HG03108 (cell line): ENCODE results near the gene FGR.
A peak's percentile ranks its signal among the peaks of the same experiment; 100 is the strongest.

ENCODE experiments used
- ATAC-seq: cut with Tn5 transposase; IDR thresholded peaks from one replicate; pipeline ENCODE4 v1.9.1; 2021; ENCODE audit warnings: moderate library complexity; ENCODE audit not compliant: unreplicated experiment

Gene FGR

DNA sequence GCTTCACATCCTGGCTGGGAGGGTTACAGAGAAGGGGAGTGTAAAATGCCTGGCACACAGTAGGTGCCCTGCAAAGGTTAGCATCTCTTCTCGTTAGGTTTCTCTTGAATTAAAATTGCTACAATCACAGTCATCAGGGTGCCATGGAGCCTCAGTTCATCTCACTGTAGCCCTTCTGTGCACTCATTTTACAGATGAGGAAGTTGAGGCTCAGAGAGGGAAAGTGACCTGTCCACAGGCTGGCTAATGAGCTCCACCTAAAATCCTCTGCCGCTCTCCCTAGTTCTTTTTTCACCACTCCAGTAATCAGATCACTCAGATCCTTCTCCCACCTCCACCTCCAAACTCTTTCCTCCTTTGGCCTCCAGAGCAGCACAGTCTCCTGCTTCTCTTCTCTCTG lies 17.6 kb downstream of the FGR start:
- no peak for ATAC-seq

DNA sequence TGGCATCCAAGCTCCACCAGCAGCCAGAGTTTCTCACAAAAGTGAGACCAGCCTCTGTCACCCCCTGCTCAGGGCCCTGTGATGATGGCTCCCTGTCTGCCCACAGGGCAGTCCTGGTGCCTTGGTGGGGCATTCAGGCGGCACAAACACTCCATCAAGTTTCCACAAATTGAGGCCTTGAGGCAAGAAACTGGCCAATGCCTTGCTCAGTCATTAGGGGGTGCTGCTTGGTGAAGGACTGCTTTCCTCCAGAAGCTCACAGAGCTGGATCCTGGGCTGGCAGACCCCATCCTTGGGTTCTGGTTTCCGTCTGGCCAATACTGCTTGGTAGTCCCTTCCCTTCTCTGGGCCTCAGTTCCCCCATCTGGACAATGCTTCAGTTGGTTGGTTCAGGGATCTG lies 18.5 kb downstream of the FGR start:
- ATAC-seq, result no peak

DNA sequence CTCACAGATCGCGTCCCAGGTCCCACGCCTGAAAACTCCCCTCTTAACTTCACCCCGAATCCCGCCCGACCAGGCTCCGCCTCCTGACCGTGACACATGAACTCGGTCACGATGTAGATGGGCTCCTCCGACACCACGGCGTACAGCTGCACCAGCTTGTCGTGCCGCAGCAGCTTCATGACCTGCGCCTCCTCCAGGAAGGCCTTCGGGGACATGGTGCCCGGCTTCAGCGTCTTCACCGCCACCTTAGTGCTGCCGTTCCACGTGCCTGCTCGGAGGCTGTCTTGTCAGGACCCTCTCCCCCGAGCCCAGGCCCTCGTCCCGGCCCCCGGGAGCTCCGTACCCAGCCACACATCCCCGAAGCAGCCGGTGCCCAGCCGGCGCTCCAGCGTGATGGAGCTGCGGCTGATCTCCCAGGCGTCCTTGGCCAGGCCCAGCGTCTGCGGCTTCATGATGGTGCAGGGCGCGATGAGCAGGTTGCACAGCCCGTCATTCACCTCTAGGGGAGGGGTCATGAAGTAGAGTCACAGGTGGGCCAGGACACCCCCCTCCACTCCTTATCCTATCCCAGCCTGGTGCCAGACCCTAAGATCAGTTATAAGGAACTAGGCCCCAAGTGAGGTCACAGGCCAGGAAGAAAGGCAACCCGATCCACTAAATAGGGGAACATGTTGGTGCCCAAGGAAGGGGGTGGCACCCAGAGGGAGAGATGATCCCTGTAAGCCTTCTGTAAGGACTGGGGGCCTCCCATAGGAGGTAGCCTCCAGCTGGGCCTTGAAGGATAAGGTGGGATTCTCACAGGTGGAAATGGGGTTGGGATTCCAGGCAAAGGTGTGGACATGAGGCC lies 19.4 kb downstream of the FGR start:
- no peak for ATAC-seq

DNA sequence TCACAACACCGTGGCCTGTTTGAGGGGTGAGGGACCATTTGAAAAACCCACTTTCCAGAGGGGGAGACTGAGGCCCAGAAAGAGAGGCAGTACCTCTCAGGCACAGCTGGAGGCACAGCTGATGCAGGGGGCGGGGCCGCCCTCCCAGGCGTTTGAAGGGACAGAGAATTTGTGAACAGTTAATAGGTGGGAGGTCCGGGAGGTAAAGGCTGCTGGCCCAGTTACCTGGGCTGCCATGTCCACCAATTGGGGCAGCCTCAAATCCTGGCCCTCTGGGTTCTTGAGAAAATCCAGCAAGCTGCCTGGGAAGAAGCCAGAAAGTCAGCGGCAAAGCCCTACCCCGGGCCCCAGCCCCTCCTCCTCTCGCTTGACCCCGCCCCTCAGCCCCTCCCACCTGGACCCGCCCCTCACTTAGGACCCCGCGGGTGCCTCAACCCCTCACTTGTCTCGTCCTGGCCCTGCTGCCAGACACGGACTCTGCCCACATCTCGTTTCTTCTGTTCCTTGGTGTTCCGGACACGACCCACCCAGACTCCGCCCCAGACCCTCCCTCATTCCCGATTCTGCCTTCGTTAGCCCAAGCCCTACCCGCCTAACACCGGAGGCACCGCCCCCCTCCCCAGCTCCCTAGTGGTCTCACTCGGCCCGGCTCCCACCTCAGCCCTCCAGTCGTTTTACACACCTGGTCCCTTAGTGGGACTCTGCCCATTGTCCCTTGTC lies 20.2 kb downstream of the FGR start:
- no peak for ATAC-seq

DNA sequence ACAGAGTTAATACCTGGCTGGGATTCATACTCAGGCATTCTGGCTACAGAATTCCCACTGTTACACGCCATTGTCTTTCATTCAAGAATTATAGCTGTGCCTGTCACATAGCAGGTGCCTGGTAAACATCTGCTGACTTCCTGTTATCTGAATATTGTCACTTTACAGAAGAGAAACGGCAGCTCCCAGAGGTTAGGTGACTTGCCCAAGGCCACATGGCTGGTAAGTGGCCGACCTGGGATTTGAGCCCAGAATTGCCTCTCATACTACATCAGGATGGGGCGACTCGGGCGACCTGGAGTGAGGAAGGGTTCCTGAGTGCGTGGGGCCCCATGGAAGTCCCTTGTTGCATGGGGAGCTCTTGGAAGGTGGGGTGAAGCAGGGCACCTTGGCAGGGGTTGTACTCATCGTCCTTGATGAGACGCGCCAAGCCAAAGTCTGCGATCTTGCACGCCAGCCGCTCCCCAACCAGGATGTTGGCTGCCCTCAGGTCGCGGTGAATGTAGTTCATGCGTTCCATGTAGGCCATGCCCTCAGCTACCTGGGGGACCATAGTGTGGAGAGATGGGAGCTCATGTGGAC lies 20.9 kb downstream of the FGR start:
- ATAC-seq, result no peak

DNA sequence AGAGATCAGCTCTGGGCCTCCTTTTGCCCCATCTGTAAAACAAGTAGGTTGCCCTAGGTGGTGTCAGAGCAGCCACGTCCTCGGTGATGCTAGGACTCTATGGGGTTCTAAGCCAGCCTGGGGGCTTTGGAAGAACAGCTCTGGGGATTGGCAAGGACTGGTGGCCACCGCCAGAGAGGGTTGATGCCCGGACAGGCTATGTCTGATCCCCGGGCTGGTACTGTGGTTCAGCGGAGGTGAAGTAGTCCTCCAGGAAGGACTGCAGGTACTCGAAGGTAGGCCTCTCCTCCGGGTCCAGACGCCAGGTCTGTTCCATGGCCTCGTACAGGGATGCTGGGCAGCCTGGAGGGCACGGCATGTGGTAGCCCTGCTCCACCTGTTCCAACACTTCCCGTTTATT lies 22.3 kb downstream of the FGR start:
- ATAC-seq, result no peak

DNA sequence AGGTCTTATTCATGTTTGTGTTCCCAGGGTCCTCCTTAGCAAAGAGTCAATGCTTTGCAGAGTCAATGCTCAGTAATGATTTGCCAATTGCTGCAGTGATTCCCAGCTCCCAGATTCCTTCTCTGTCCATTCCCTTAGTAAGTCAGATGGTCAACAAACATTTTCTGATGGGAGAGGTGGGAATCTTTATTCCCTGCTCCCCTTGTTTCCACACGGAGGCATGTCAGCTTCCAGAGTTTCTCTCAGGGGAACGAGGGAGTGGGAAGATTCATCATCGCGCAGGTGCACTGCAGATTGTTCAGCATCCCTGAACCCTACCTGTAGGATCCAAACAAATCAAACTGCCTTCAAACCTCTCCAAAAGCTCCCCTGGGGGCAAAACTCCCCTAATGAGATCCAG lies 23.5 kb downstream of the FGR start:
- ATAC-seq, result no peak

DNA sequence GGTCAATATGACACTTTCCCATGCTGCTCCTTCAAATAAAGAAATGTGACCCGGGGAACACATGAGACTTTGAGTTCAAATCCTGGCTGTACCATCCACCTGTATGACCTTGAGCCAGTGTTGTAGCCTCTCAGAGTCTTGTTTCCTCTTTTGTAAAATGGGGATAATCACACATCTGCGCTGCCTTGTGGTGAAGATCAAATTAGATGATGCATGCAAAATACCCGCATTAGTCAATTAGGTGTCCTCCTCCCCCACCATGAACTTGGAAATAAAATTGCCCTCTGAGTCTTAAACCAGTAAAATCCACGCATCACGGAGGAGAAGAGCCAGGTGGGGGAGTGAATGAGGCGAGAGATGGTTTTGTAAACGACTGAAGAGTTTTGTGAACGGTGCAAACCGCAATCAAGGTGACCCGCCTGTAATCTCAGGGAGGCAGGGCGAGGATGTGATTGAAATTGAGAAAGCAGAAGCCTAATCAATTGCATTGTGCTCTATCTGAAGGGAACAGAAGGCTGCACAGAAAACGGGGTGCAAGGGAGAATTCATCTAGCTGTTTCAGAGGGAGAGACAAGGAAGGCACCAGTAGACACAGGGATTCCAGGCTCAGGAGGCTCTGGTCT lies 25.3 kb downstream of the FGR start:
- no peak for ATAC-seq

DNA sequence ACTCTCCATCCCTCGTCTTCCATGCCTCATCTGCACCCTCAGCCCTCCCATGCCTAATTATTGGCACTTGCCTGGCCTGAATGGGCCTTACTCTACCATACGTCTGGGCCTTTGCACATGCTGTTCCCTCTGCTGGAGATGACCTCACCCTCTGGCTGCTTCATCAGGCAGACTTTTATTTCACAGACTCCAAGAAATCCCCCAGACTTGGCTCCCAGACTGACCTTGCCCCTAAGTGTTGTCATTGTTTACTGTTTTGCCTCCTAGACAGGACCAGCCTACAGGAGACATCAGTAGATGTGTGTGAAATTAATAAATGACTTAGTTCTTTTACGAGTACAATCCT lies 25.8 kb downstream of the FGR start:
- ATAC-seq, result no peak

DNA sequence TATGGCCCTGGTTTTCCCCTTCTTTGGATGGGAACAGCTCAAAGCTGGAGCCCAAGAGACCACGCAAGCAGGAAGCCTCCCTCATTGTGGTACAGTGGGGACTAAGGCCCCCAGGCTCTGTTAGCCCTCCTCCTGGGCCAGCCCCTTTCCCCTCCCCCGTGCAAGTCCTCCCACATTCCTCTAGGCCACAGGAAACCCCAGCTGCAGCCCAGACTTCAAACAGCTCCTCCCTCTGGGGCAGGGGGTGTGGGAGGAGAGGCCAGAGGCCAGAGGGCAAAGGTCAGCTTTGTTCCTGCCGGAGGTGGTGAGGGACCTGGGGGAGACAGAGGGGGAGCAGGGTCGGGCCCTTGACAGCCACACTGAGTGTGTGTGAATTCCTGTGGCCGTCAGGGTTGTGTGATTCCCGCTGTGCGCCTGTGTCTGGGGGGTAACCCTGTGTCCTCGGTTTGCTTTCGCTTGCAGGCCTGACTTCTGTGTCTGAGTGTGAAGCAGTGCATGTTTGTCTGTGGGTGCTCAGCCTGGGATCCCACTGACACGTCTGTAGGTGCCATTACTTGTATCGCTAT lies 27.7 kb downstream of the FGR start:
- no peak for ATAC-seq

DNA sequence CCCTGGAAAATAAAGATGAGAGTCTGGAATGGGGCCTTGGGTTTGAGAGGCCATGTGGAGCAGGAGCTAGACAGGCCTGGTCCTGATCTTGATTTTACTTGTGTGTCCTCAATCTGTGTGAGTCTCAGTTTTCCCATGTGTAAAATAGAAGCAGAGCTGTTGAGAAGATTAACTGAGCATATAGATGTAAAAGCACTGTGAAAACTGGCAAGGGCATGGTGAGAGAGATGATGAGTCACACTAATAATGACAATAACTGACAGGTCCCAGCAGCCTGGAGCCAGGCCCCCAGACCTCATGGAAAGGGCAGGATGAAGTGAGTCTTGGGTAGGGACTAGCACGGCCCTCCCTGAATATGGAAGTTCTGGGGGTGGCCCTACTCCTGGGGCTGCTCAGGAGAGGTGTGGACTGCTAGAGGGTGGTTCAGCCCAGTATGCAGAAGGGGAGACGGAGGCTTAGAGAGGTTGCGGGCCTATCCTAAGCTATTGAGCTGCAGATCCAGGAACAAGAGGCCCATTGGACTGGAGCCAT lies 28.2 kb downstream of the FGR start:
- no peak for ATAC-seq

DNA sequence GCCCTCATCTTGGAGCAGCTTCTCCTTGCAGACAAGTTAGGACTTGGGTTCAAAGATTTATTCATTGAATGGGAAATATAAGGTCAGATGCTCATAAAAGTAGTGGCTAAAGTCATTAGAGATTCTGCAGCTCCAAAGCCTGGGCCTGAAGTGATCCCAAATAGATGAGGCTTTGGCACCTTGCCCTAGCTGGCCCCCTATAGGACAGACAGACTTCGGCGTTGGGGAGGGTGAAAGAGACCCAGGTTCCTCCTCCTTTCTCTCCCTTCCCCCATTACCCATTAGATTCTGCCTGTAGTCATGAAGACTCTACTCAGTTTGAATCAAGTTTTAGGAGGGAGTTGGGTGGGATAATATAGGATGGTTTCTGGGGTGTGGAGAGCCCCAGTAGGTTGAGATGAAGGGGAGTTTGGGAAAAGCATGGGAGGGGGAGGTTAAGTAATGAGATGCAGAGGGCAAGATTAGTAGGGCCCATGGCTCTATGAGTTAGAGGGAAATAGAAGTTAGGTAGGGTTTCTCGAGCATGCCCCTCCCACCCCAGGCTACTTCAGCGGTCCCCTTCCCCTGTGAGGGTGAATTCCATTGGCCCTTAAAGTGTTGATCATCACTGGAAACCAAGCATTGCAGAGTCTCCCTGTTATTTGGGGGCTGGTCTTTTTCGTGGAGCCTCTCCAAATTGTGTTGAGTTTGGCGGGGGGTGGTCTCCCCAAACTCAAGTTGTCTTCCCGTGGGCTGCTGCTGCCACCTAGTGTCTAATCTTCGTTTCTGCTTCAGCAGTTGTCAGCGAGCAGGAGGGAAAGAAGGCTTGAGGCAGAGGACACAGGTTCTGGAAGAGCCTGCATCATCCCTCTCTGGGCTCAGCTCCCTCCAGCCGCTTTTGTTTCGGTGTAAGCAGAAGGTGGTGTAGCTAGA lies 28.9 kb downstream of the FGR start:
- no peak for ATAC-seq

DNA sequence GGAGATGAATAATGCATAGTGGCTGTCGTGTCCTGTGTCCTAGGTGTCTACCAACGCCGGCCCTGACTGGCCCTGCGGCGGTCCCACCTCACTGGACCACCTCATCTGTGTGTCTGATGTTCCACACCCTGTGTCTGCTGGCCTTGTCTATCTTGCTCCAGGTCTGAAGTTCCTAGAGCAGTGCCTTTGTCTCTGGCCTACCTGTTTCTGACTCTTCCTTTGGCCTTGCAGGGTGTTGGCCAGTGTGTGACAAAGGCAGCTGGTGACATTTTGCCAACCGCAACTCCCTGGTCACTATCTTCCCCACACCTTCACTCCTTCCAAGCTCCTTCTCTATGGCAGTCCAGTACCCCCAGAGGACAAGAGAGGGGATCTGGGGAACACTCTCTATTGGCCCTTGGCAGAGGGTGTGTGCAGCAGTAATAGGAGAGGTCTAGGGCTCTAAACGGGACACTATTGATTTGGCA lies 29.7 kb downstream of the FGR start:
- no peak for ATAC-seq

DNA sequence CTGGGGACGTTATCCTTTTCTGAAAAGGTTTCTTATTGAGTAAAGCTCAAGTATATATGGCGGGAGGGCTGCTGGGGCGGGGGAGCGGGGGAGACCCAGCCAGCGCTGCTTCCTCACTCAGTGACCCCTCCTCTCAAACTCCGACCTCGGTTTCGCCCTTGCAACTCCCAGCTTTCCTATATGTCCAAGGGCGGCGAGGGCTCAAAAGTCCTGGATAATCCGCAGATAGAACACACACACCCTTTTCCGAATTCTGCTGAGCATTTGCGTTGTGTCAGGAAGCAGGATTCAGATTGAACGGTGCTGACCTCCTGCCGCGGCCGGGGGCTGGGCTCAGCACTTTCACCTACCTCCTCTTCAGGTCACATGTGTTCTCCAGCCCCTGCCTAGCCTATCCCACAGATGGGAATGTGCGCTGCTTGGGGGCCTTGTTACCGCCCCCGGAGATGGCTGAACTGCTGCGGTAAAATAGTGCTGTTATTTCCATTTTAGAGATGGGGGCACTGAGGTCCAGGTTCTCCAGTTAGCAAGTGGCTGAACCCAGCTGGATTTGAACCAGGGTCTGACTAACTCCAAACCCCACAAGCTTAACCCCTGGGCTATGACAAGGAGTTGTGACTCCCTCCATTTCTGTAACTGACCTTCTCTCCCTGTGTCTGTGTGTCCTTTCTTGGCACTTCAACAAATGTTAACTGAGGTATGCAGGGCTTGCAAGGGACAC lies 30.2 kb downstream of the FGR start:
- ATAC-seq, result no peak

DNA sequence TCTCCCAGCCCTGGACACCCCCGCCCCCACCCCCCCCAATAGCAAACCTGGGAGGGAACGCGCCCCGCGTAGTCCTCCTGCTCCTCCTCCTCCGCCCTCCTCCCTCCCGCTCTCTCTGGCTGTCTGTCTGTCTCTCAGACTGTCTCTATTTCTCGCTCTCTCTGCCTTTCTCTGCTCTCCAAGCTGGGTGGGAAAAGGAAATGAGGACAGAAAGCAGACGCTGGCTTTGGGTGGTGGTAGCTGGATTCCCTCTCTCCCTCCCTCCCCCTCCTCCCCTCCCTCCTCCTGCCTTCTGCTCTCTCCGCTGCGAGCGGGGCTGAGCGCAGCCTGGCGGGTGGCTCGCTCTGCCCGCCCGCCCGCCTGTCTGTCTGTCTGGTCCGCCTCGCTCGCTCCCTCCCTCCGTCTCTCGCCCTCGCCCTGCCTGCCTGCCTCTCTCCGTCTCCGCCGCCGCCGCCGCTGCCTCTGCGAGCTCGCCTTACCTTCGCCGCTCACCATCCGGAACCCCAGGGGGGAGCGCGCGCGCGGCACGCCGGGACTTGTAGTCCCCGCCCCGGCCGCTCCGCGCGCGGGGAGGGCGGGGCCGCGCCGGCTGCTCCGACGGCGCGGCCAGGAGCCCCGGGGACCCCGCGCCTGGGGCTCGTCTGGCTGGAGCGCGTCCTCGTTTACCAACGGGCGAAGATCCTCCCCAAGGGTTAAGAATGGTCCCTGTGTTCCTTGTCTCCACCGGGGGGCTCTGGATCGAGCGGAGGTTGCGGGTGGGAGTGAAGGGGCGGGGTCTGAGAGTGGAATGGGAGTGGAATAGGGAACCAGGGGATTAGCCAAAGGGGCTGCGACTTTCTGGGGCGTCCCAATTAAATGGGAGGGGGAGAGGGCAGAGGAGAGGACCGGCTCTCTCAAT lies 31.1 kb downstream of the FGR start, which contains the start of gene AHDC1:
AHDC1 (minus strand) TSS at position 464 of the 898 bp plus-strand sequence. CDS start 52,029 bp downstream, outside the sequence.
- peak; percentile 45 for ATAC-seq

DNA sequence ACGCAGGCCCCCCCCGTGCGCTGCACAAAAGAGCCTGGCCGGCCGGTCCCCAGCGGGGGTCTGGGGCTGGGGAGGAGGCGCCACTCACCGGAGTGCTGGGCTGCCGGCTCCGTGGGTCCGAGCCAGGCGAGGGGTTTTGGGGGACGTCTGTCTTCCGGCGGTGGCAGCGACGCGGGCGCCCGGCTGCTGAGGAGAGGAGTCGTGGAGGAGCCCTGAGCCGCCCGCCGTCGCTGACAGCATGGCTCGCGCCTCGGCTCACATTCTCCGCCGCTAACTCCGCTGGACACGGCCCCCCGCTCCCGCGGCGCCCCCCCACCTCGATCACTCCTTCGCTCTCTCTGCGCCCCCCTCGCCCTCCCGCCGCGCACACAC lies 31.7 kb downstream of the FGR start:
- ATAC-seq, result no peak

DNA sequence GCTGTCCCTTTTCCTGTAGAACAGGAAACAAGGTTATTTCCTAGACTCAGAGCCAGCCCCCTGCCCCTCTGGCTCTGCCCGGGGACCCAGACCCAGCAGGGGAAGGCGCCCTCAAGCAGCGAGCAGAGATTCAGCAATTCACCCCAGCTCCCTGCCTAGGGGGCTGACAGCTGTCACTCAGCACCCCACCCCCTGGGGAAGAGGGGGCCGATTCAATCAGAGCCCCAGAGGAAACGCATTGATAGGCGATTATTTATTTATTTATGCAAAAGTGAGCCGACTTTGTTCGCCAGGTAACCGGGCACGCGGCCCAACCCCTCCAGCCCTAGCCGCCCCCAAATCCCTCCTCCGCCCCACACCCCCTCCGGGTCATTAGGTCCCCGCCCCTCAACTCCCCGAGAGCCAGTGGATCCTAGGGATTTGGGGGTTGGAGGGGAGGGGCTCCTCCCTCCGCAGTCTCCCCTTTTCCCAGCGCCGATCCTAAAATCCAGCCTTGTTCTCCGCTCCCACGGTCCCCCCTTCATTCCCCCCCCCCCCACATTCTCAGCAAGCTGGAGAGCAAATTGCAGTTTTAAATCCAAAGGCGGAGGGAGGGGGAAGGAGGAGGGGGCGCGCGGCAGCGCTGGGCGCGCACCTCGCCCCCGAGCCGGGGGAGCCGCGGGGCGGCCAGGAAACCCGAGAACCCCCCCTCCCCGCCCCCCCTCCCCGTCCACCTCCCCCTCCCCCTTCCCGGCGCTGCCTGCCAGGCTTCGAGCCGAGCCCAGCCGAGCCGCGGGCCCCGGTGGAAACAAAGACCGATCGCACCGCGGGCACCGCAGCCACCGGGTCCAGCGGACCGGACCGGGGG lies 32.3 kb downstream of the FGR start:
- ATAC-seq, result no peak
